Measurements from ENCODE around the gene MYD88.
"Not testable (repeated sequence)": the region's sequence is repeated elsewhere in the genome, so short reads cannot be mapped to it uniquely, and the experiment has no call there.

MYD88 gene

DNA sequence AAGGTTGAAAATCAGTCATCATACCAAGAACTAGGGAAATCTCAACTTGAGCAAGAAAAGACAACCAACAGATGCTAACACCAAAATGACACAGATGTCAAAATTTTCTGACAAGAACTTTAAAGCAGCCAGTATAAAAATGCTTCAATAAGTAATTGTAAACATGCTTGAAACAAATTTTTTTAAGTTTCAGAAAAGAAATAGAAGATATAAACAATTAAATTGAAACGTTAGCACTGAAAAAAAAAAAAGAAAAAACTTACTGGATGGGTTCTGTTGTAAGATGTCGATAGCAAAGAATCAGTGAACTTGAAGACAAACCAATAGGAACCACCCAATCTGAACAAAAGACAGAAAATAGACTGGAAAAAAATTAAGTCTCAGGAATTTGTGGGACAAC is 8.0 kb downstream of the MYD88 start:
- DNase-seq: no peak

DNA sequence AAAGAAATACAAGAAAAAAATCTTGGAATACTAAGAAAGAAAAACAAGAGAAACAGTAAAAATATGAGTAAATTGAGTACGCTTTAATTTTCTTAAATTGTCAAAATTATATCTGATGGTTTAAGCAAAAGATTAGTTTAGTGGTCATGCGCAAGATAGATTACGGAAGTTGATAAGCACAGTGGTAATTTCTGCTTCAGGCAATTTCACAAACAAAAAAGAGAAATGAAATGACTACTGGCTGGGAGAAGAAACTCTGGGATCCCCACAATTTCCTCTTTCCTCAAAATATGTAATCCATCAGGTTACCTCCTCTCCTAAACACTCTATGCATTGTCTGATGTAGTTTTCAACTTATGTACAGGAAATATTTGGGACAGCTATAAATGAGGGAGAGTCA is 9.0 kb downstream of the MYD88 start:
- no peak for DNase-seq

DNA sequence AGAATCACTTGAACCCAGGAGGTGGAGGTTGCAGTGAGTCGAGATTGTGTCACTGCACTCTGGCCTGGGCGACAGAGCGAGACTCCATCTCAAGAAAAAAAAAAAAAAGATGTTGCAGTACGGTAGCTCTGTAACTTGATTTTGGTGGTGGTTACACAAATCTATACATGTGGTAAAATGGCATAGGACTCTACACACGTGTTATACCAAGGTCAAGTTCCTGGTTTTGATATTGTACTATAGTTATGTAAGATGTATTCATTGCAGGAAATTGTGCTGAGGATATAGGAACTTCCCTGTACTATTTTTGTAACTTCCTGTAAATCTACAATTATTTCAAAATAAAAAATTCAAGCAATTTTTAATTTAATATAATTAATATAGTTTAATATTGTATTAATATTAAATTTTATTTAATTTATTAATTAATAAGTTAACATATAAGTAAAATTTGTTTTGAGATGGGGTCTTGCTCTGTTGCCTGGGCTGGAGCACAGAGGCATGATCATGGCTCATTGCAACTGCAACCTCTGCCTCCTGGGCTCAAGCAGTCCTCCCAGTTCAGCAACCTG is 9.9 kb downstream of the MYD88 start:
- no peak for DNase-seq

DNA sequence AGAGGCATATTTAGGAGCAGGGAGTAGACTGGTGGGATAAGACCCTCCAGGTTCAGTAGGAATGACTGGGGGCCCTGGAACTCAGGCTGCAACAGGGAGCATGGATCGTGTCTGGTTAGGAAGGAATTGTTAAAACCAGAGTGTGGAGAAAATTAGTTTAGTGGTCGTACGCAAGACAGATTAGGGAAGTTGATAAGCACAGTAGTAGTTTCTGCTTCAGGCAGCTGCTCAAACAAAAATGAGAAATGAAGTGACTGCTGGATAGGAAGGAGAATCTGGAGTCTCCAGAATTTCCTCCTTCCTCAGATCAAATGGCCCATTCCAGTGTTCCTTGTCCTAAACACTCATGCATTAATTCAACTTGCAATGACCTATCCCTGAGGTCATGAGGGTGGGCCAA is 11.2 kb downstream of the MYD88 start:
- no peak for DNase-seq

DNA sequence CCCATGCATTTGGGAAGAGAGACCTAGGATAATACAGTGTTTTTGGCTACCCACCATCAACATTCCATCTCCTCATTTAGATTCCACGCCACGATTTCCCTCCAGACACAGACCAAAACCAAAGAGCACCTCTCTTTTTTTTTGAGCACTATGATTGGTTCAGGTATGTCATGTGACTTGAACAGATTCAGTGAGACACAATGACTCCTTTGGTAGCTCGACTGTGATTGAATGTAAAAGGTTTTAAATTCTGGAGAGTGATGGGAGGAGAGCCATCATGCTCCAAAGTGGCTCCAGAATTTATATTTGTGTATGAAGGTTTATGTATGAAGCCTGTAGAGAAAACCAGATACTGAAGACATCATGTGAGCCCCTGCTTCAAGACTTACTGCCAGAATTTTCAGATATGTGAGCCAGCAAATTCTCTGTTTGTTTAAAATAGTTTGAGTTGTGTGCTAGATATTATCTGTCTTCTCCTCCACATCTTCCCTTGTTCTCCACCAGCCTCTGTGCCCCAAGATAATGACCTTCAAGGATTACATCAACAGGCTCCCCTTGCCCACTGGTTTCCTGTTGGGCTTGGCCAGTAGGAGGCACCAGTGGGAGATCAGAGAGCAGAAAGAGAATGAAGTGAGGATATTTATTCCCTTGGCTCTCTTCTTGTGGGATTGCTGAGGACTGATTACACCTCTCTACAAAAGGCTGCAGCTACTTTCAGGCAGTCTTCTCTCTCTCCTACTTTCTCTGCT is 12.5 kb downstream of the MYD88 start:
- DNase-seq: no peak

DNA sequence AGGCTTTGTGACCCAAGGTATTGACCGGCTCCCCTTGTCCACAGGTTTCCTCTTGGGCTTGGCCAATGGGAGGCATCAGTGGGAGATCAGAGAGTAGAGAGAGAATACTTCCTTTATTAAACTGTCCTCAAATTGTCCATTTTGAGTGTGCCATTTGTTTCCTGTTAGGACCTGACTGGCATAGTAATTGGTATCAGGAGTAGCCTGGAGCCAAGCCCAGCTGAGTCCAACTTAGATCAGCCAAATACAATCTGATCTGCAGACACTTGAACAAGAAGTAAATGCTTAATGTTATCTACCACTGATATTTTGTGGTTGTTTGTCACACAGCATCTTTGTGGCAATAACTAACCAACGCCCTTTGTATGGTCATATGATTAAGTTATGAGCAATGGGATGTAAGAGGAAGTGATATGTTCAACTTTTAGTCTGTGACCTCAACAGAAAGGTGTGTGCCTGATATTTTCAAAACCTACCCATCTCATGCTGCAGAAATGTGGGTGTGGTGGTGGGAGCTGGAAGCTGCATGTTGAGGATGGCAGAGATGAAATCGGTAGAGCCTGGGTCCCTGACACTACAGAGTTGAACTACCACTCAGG is 13.3 kb downstream of the MYD88 start:
- no peak for DNase-seq

DNA sequence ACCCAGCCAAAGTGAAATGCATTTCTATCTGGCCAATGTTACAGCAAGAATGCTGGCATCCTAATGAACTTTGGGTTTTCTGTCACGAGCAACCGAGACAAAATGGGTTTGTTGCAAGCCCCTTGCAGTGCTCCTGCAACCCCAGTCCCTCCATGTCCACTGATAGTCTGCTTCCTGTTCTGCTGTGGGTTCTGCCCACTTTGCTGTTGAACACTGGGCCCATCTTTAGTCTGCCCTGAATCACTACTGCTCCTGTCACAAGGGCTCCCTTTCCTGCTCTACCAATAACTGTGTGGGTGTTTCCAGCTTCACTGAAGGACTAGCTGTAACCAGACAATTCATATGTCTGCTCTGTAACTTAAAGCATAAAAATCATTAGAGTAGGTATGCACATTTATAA is 14.1 kb downstream of the MYD88 start:
- DNase-seq: no peak

DNA sequence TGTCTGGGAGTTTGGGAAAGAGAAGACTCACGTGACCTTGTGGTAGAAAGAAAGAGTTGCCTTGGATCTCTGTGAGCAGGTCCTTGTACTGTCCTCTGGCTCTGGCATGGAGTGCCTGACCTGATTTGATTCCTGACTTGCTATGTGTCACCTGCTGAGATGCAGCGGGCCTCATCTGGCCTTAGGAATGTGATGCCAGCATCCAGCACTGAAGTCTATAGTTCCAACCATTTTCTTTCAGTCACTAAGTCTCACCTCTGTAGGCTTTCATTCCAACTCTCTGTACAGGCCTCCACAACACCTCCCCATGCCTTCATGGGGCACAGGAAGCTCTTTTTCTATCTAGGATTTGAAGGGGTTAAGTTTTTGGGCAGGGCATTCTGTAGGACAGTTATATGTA is 14.8 kb downstream of the MYD88 start:
- DNase-seq: no peak

DNA sequence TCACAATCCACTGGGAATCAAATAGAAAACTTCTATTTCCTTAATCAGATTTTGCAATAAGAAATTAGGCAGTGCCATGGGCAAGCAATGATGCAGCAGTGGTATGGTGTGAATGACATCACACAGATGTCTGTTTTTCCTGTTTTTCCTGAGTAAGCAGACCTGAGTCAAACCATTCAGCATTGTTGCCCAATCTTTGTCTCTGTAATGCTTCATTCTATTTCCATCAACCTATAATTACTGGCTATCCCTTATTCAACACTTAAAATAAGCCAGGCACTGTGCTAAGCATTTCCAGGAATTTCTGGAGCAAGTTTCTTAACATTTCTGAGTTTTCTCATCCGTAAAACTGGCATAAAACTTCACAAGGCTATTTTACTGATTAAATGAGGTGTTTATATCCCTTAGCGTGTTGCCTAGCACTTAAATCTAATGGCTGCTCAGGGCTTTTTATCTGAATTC is 15.6 kb downstream of the MYD88 start:
- DNase-seq: no peak

DNA sequence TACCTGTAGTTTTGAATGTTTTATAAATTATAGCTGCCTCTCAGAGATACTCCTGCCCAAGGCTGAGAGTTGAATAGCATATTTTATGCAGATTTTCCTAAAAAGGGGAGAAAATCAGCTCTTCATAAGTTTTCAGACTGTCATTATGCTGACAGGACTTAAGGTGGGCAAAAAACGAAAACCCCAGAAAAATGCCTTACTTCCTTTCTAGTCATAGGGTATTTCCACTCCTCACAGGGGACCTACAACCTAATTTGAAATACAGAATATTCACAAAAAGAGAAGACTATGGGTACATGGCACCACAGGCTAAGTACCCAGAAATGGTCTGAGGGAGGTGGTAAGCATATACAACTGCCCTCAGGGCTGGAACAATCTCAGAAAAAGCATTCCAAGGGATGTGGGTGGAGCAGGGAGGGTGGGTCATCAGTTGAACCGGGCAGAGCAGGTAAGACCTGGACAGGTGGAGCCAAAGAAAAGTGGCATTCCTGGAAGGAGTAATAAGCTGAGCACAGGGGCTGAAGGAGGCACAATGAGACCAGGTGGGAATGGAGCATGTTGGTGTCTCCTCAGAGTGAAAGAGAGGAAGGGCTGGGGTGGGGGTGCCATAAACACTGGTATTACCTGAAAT is 16.3 kb downstream of the MYD88 start:
- no peak for DNase-seq

DNA sequence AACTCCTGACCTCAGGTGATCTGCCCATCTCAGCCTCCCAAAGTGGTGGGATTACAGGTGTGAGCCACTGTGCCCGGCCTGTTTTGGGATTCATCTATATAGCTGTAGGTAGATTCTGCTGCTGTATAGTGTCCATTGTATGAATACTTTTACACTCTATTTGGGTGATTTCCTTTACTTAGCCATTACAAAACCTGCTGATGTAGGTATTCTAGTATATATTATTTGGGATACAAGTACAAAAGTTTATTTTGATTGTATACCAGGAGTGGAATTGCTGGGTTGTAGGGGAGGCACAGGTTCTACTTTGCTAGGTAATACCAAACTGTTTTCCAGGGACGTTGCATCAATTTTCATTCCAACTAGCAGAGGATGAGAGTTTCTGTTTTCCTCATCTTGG is 17.4 kb downstream of the MYD88 start:
- no peak for DNase-seq

DNA sequence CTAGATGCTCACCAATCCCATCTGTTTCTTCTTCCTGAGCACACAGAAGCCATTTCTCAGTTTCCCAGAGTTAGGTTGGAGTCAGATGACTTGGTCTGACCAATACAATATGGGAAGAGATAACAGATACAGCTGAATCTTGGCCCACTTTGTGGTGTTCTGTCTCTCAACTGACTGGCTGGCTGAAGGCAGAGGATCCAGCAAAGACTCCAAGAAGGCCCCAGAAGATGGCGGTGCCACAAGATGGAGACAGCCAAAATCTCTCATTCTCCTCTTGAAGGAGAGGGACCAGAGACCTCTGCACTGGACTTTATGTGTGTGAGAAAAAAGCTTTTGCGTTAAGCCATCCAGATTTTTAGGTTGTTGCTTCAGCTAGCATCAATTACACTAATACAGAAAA is 18.7 kb downstream of the MYD88 start:
- DNase-seq: no peak

DNA sequence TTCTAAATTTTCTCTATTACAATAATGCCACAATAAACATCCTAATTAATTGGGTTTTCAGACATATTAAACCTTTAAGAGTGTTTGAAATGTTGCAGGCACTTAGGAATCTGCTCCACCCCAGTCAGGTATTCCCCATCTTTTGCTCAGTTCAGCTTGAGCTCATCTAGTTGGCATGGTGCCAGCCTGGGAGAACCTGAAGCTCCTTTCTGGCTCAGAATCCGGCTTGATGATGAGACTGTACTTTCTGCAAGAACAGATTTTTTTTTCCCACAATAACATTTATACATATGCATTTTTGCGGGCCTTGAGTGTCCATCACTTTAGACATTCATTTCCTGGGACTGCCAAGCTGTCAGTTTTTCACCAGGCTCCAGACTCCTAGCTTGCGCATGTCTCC is 19.1 kb downstream of the MYD88 start:
- DNase-seq: no peak

DNA sequence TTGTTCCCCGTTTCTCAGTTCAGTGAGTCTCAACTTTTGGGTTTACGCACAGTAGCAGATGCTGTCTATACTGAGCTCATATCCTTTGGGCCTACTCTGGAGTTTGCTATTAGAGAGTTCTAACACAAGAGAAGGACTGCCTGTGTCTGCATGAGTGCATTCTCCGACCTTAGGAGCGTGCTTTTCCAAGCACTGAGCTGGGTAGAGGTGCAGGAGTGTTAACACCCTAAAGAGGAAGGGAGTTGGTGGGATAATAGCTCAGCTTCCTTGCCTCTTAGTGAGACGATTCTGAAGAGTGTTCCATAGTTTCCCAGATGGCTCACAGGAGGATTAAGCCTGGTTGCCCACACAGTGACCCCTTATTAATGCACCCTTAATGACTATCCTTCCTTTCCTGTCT is 20.0 kb downstream of the MYD88 start:
- DNase-seq: no peak

DNA sequence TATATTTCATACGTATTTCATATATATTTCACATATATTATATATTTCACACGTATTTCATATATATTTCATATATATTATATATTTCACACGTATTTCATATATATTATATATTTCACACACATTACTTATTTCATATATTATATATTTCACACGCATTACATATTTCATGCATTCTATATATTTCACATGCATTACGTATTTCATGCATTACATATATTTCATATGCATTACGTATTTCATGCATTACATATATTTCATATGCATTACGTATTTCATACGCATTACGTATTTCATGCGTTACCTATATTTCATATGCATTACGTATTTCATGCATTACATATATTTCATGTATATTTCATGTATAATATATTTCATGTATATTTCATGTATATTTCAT is 22.2 kb downstream of the MYD88 start:
- DNase-seq: not testable (repeated sequence)

DNA sequence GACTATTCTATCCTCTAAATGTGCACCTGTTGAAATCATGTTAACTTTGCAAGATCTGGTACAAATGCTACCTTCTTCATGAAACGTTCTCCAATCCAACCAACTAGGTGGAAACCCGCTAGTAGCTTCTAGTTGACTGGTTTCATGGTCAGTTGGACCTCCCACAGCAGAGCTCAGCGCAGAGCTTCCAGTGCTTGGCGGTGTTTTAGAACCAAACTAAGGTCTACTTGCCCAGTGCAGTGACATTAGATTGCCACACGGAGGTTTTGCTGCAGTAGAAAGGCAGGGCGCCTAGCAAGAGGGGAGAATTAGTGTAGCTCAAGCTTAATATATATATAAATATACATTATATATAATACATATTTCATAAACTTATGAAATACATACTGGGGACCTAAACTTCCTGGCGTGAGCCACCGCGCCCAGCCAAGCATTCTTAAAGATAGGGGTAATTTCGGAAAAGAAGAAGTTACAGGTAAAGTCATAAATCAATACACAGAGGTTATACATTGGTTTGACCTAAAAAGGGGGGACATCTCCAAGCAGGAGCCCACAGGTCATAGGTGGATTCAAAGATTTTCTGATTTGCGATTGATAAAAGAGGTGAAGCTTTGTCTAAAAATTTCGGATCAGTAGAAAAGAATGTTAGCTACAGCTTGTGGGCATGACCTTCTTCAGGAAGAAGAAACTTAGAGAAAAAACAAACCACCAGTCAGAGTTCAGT is 24.8 kb downstream of the MYD88 start:
- no peak for DNase-seq

DNA sequence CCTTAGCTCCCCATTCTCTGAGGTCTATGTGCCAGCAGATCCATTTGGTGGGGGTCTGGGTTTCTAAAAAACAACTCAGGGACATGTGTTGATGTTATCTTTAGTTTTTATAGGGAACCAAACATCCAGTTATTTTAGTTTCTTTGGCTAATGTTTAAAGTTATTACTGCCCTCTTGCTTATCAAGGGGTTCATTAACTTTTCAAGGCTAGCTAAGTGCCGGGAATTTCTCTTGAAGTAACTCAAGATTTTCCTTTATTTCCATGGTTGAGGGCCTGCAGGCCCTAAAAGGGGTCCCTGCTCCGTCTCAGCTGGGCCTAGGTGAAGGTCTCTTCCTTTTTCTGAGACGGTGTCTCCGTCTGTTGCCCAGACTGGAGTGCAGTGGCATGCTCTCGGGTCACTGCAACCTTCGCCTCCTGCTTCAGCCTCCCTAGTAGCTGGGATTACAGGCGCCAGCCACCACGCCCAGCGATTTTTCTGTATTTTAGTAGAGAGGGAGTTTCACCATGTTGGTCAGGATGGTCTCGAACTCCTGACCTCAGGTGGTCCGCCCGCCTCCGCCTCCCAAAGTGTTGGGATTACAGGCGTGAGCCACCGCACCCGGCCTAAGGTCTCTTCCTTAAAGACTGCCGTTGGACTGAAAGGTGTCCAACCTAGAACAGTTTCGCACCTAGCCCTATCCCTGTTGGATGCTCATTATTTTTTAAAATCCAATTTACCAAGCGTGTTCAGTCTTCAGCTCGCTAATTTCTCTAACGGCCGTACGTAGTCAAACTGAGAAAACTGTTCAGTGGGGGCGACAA is 25.6 kb downstream of the MYD88 start:
- no peak for DNase-seq

DNA sequence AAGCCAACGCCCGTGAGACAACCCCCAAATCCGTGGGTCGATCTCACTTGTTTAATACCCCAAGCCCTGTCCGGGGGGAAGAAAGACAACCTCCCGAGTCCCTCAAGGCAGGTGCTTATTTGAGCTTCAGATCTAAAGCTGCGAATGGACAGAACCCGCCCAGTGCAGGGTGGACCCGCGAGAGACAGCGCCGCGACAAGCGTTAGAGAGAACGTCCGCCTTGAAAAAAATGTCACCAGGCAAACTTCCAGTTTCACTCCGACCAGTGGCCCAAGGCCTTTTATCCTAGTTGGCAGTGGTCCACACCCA is 26.1 kb downstream of the MYD88 start:
- DNase-seq: no peak

DNA sequence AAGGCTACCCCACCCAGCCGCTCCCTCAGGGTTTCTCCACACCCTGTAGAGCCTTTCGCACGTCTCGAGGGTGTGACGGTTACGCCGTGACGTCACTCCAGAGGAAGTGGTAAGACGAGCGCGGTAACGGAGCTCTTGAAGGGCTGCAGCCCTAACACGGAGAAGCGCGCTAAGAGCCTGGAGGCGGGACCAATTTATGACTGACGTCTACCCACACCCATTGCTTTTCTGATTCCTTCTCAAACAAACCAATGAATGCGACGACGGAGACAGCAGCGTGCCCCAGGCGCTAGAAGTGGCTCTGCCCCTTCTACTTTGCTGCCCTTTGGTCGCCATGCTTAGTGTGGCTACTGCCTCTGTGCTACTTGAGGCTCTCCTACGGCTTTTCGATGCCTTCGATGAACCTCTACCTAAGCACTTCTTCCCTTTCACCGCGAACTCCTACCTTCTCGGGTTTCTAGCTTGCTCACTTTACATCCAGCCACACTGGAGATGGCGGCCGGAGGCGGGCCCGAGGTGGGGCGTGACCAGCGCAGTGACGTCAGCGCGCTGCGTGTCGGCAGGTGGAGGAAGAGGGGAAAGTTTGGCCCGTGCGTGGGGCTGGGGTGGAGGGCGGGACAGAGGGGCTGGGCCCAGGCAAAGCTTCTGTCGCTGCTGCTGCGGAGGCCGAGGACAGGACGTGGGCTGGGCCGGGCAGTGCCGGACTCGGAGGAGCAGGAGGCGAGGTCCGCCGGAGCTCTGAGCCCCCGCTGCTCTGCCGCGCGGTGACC is 26.7 kb downstream of the MYD88 start, which contains the start of gene OXSR1:
Gene OXSR1, plus strand, starts transcription at position 586 of the 770 bp plus-strand sequence. CDS start 340 bp downstream, outside the sequence.
- peak; percentile 98 for DNase-seq

DNA sequence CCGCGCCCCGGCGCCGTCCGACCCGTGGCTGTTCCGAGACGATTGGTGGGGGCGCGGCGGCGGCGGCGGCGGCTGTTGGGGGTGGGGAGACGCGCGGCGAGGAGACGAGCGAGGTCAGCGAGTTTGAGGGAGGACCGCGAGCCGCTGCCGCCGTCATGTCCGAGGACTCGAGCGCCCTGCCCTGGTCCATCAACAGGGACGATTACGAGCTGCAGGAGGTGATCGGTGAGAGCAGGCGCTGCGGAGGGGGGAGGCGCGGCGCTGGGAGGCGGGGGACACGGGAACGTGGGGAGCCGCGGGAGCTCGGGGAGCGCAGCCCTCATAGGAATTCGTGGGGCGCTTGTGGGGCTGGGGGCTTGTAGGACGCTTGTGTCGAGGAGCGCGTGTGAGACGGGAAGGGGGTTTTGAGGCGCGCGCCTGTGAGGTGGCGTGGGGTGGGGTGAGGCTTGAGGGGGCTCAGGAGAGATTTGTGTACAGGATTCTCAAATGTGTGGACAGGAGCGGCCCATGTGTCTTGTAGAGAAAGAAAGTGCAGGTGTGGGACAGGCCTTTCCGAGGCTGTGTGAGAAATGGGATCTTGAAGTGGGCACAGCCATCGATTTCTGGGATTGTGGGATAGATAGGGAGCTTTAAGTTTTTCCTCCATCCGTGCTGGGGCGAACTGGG is 27.4 kb downstream of the MYD88 start:
- no peak for DNase-seq

DNA sequence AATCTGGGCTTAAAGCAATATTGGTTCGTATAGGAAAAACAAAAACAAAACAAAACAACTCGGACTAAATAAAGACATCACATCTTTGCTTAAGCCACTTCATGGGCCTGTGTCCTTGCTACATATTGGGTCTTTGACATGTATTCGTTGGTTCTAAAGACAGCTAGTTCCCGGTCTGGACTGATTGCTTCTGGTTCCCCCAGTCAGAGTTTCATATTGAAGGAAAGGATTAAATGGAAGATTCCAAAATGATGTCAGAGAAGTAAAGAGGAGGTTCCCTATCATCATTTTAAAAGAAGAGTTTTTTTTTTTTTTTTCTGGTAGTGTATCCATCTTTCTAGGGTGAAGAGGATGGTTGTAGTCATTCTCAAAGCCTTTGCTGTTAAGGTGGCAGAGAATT is 29.1 kb downstream of the MYD88 start:
- DNase-seq: no peak

Measured in right forelimb (tissue), 1 donor.